NCI-H146 (cell line): ENCODE results near the gene CHD2.

Experiments used
- DNase-seq: peaks from one replicate; lab custom pipeline; 2025; lab: John Stamatoyannopoulos, UW

The CHD2 gene

GRCh38 chr15:92885224-92886041 is 14.7 kb upstream of the CHD2 start:
- DNase-seq: no peak

GRCh38 chr15:92886042-92886537 is 14.0 kb upstream of the CHD2 start:
- DNase-seq: no peak

- DNase-seq: no peak
Measured at GRCh38 chr15:92886815-92887214, 13.3 kb upstream of the CHD2 start.

GRCh38 chr15:92887869-92888268 is 12.3 kb upstream of the CHD2 start:
- no peak for DNase-seq

GRCh38 chr15:92889390-92890107 is 10.6 kb upstream of the CHD2 start:
- DNase-seq: no peak

- DNase-seq: no peak
Measured at GRCh38 chr15:92891533-92892200, 8.5 kb upstream of the CHD2 start.

GRCh38 chr15:92892201-92892555 is 7.9 kb upstream of the CHD2 start:
- no peak for DNase-seq

GRCh38 chr15:92893200-92893599 is 6.9 kb upstream of the CHD2 start:
- DNase-seq: no peak

GRCh38 chr15:92896561-92896960 is 3.6 kb upstream of the CHD2 start:
- DNase-seq: no peak

GRCh38 chr15:92897620-92898019 is 2.5 kb upstream of the CHD2 start:
- no peak for DNase-seq

GRCh38 chr15:92898988-92899582 is 1.0 kb upstream of the CHD2 start:
- DNase-seq: no peak

GRCh38 chr15:92899601-92899947 is 550 bp upstream of the CHD2 start:
- DNase-seq: peak; percentile 33

- no peak for DNase-seq
Measured at GRCh38 chr15:92900731-92901071, 577 bp downstream of the CHD2 start.

GRCh38 chr15:92901072-92901761 is 1.1 kb downstream of the CHD2 start:
- DNase-seq: no peak

- no peak for DNase-seq
Measured at GRCh38 chr15:92901995-92902394, 1.9 kb downstream of the CHD2 start.

- no peak for DNase-seq
Measured at GRCh38 chr15:92902737-92903593, 2.8 kb downstream of the CHD2 start.

- DNase-seq: peak; percentile 45
Measured at GRCh38 chr15:92903631-92903965, 3.5 kb downstream of the CHD2 start.

GRCh38 chr15:92903966-92904721 is 4.0 kb downstream of the CHD2 start:
- DNase-seq: peak; percentile 99

- no peak for DNase-seq
Measured at GRCh38 chr15:92904722-92905571, 4.8 kb downstream of the CHD2 start.
